GM23338 (cell line): ENCODE results near the gene SUMF1. TPM values are rescaled to one million over a fixed set of nuclear protein-coding genes. Genes with fewer than 3 reads are reported as not detected.

Source experiments
- ATAC-seq: fragments of 200-7000 bp; cut with Tn5 transposase; 3 replicates; pipeline ENCODE4 v1.9.1; 2020
- DNase-seq: peaks from one replicate; pipeline ENCODE4 v3.0.0-alpha.2; 2015; ENCODE audit warnings: low spot score
- H2AFZ ChIP-seq: fragments of 200-600 bp; sonication (generic); 2 replicates; pipeline ENCODE4 v1.8.0; 2016; ENCODE audit warnings: antibody characterized with exemption, mild to moderate bottlenecking, moderate library complexity
- H3F3A ChIP-seq: fragments of 200-600 bp; sonication (generic); replicated peaks from 2 replicates; pipeline ENCODE4 v1.8.0; 2017; ENCODE audit warnings: antibody characterized with exemption, mixed run types, low read depth
- H3K27ac ChIP-seq: fragments of 200-600 bp; sonication (generic); 2 replicates; pipeline ENCODE4 v1.6.1; 2016; ENCODE audit warnings: low read depth
- H3K27me3 ChIP-seq: fragments of 200-600 bp; sonication (generic); 2 replicates; pipeline ENCODE4 v1.8.0; 2016; ENCODE audit warnings: mild to moderate bottlenecking, mixed run types, moderate library complexity; ENCODE audit not compliant: insufficient read depth
- H3K36me3 ChIP-seq: fragments of 200-600 bp; sonication (generic); 2 replicates; pipeline ENCODE4 v1.8.0; 2016; ENCODE audit warnings: mild to moderate bottlenecking; ENCODE audit not compliant: insufficient read depth
- H3K4me1 ChIP-seq: fragments of 200-600 bp; sonication (generic); 2 replicates; pipeline ENCODE4 v1.8.0; 2016; ENCODE audit warnings: mild to moderate bottlenecking, moderate library complexity; ENCODE audit not compliant: insufficient read depth
- H3K4me2 ChIP-seq: fragments of 200-600 bp; sonication (generic); 2 replicates; pipeline ENCODE4 v1.7.1; 2017; ENCODE audit warnings: mixed run types
- H3K4me3 ChIP-seq: fragments of 200-600 bp; sonication (generic); 2 replicates; pipeline ENCODE4 v1.6.1; 2016; ENCODE audit warnings: mixed run types
- H3K79me2 ChIP-seq: fragments of 200-600 bp; sonication (generic); replicated peaks from 2 replicates; pipeline ENCODE4 v1.8.0; 2017; ENCODE audit warnings: mild to moderate bottlenecking; ENCODE audit not compliant: insufficient read depth
- H3K9me2 ChIP-seq: fragments of 200-600 bp; sonication (generic); 2 replicates; pipeline ENCODE4 v1.8.0; 2017; ENCODE audit not compliant: insufficient read depth
- H4K20me1 ChIP-seq: fragments of 200-600 bp; sonication (generic); replicated peaks from 2 replicates; pipeline ENCODE4 v1.8.0; 2017; ENCODE audit warnings: mild to moderate bottlenecking; ENCODE audit not compliant: insufficient read depth
- H3K27ac Mint-ChIP-seq: 2 replicates; pipeline ENCODE4 v1.8.0; 2020; ENCODE audit warnings: inconsistent platforms, mild to moderate bottlenecking, moderate library complexity, mixed read lengths
- H3K27me3 Mint-ChIP-seq: 3 replicates; pipeline ENCODE4 v1.8.0; 2022; ENCODE audit warnings: low read depth, mild to moderate bottlenecking, moderate library complexity, mixed read lengths, inconsistent platforms; ENCODE audit not compliant: insufficient read depth, poor library complexity
- H3K36me3 Mint-ChIP-seq: 3 replicates; pipeline ENCODE4 v1.8.0; 2021; ENCODE audit warnings: low read depth, mild to moderate bottlenecking, inconsistent platforms, moderate library complexity, mixed read lengths
- H3K4me1 Mint-ChIP-seq: 3 replicates; pipeline ENCODE4 v1.8.0; 2020; ENCODE audit warnings: mild to moderate bottlenecking, inconsistent platforms, mixed read lengths
- H3K4me3 Mint-ChIP-seq: 3 replicates; pipeline ENCODE4 v1.8.0; 2021; ENCODE audit warnings: moderate library complexity, mild to moderate bottlenecking, inconsistent platforms, mixed read lengths
- H3K9me3 Mint-ChIP-seq: 3 replicates; pipeline ENCODE4 v1.8.0; 2020; ENCODE audit warnings: moderate library complexity, mild to moderate bottlenecking, inconsistent platforms, mixed read lengths
- CREB1 ChIP-seq: fragments of 250-450 bp; sonication (Bioruptor Pico); IDR thresholded peaks from 2 replicates; pipeline ENCODE4 v1.5.0; 2020; ENCODE audit warnings: low read depth, mild to moderate bottlenecking, moderate library complexity
- EZH2 ChIP-seq: fragments of 200-600 bp; sonication (generic); IDR thresholded peaks from one replicate; pipeline ENCODE4 v1.8.0; 2017; ENCODE audit warnings: antibody characterized with exemption, mild to moderate bottlenecking, low read depth; ENCODE audit not compliant: unreplicated experiment
- EZH2phosphoT487 ChIP-seq: fragments of 200-600 bp; sonication (generic); IDR thresholded peaks from one replicate; pipeline ENCODE4 v1.8.1; 2018; ENCODE audit warnings: antibody characterized with exemption; ENCODE audit not compliant: unreplicated experiment
- JUNB ChIP-seq: IDR thresholded peaks from one replicate; pipeline ENCODE4 v1.6.1; 2016; ENCODE audit warnings: antibody characterized with exemption; ENCODE audit not compliant: unreplicated experiment
- NANOG ChIP-seq: IDR thresholded peaks from 2 replicates; pipeline ENCODE4 v1.6.1; 2016; ENCODE audit warnings: antibody characterized with exemption, borderline replicate concordance
- POLR2AphosphoS5 ChIP-seq: IDR thresholded peaks from 2 replicates; pipeline ENCODE4 v1.6.1; 2016; ENCODE audit warnings: antibody characterized with exemption, low read depth
- STAT1 ChIP-seq: IDR thresholded peaks from one replicate; pipeline ENCODE4 v1.6.1; 2016; ENCODE audit warnings: antibody characterized with exemption; ENCODE audit not compliant: unreplicated experiment
- ZNF114 ChIP-seq: fragments of 250-450 bp; sonication (Bioruptor Pico); IDR thresholded peaks from 2 replicates; pipeline ENCODE4 v1.5.0; 2020; ENCODE audit warnings: mild to moderate bottlenecking, moderate library complexity
- ZNF331 ChIP-seq: fragments of 250-450 bp; sonication (Bioruptor Pico); IDR thresholded peaks from 2 replicates; pipeline ENCODE4 v1.5.0; 2020; ENCODE audit warnings: low read depth, mild to moderate bottlenecking, moderate library complexity
- polyA plus RNA-seq: library from polyadenylated mRNA; unstranded; fragments of >200 nt; fragmentation: Nextera tagmentation; extraction: Ambion mirVana; gene quantifications from 2 replicates; pipeline ENCODE4 v1.2.1, GENCODE V29; 2016
- total RNA-seq: library from RNA; depleted of rRNA; stranded (reverse); fragments of >200 nt; shearing (Covaris generic); gene quantifications from 2 replicates; pipeline ENCODE4 v1.2.3, GENCODE V29; 2014
- TF ChIP-seq, protein P1 (sequence below): fragments of 250-450 bp; sonication (Bioruptor Pico); IDR thresholded peaks from 2 replicates; pipeline ENCODE4 v1.5.0; 2020; ENCODE audit warnings: mild to moderate bottlenecking, moderate library complexity
- TF ChIP-seq, protein P2 (sequence below): IDR thresholded peaks from 2 replicates; pipeline ENCODE4 v1.6.1; 2016; ENCODE audit warnings: antibody characterized with exemption
- TF ChIP-seq, protein P3 (sequence below): IDR thresholded peaks from one replicate; pipeline ENCODE4 v1.6.1; 2018; ENCODE audit warnings: antibody characterized with exemption; ENCODE audit not compliant: unreplicated experiment
- TF ChIP-seq, protein P4 (sequence below), 2 experiments: fragments of 200-600 bp in 1 of 2; sonication (generic) in 1 of 2; conservative IDR thresholded peaks; 2 replicates each; pipeline versions ENCODE4 v1.5.1 to v1.6.1; 2016 to 2017; ENCODE audit warnings: antibody characterized with exemption in 2 of 2, low read depth in 2 of 2, mild to moderate bottlenecking in 2 of 2, moderate library complexity in 1 of 2

Gene SUMF1
- total and polyA plus RNA-seq, 2 experiments from 2014 or later: 6.9 to 20.3 TPM

DNA sequence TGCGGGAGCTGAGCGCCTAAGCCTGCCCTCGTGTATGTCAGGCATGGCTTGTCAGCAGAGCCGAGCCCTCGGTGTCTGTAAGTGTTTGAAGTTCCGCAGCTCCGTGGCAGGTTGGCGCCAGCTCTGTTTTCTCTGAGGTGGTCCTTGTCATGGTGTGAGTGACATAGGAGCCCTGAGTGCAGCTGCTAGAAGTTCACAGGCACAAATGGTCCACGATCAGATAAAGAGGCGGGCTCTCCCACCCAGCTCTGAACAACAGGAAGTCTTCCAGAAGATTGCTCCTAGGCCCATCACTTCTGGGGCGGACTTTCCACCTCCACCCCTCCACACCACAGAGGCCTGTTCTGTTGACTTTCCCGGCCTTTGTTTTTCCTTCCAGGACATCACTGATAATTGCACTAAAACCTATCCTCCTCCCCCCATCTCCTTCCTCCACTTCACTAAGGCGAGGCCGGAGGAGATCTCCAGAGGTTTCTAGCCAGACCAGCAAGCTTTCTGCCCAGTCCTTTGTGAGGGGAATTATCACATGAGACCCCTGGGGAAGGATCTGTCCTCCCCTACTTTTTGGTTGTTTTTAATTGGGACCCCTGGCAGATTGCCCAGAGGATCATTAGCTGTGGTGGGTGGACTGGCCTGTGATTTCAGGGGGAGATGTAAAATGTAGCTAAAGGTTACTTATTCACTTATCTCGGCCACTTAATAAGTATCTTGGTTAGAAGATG is 46.0 kb upstream of the SUMF1 start:
- H3K9me2 ChIP-seq: no peaks in the 10 kb centered on the region
- DNase-seq: peak; percentile 9
- H4K20me1 ChIP-seq: peaks cover 4% of the 10 kb centered on the region; the same call in 1 of the 2 replicates
- H3K4me2 ChIP-seq: no peak overlapping the region
- Mint-ChIP-seq H3K4me1 (peaks cover 39% of the 10 kb centered on the region), H3K27me3 (peaks cover 1% of the 10 kb centered on the region), H3K27ac (no peak overlapping the region), H3K4me3 (no peak overlapping the region), H3K9me3 (no peaks in the 10 kb centered on the region), H3K36me3 (no peaks in the 10 kb centered on the region)
- no peak overlapping the region for H3K4me3 ChIP-seq
- TF ChIP-seq JUNB (no peak), POLR2AphosphoS5 (no peak), CREB1 (CRISPR knock-in tag) (no peak), ZNF331 (no peak), STAT1 (no peak), NANOG (no peak), EZH2phosphoT487 (no peak), EZH2 (no peak), ZNF114 (CRISPR knock-in tag) (no peak)
- TF ChIP-seq, protein P1, sequence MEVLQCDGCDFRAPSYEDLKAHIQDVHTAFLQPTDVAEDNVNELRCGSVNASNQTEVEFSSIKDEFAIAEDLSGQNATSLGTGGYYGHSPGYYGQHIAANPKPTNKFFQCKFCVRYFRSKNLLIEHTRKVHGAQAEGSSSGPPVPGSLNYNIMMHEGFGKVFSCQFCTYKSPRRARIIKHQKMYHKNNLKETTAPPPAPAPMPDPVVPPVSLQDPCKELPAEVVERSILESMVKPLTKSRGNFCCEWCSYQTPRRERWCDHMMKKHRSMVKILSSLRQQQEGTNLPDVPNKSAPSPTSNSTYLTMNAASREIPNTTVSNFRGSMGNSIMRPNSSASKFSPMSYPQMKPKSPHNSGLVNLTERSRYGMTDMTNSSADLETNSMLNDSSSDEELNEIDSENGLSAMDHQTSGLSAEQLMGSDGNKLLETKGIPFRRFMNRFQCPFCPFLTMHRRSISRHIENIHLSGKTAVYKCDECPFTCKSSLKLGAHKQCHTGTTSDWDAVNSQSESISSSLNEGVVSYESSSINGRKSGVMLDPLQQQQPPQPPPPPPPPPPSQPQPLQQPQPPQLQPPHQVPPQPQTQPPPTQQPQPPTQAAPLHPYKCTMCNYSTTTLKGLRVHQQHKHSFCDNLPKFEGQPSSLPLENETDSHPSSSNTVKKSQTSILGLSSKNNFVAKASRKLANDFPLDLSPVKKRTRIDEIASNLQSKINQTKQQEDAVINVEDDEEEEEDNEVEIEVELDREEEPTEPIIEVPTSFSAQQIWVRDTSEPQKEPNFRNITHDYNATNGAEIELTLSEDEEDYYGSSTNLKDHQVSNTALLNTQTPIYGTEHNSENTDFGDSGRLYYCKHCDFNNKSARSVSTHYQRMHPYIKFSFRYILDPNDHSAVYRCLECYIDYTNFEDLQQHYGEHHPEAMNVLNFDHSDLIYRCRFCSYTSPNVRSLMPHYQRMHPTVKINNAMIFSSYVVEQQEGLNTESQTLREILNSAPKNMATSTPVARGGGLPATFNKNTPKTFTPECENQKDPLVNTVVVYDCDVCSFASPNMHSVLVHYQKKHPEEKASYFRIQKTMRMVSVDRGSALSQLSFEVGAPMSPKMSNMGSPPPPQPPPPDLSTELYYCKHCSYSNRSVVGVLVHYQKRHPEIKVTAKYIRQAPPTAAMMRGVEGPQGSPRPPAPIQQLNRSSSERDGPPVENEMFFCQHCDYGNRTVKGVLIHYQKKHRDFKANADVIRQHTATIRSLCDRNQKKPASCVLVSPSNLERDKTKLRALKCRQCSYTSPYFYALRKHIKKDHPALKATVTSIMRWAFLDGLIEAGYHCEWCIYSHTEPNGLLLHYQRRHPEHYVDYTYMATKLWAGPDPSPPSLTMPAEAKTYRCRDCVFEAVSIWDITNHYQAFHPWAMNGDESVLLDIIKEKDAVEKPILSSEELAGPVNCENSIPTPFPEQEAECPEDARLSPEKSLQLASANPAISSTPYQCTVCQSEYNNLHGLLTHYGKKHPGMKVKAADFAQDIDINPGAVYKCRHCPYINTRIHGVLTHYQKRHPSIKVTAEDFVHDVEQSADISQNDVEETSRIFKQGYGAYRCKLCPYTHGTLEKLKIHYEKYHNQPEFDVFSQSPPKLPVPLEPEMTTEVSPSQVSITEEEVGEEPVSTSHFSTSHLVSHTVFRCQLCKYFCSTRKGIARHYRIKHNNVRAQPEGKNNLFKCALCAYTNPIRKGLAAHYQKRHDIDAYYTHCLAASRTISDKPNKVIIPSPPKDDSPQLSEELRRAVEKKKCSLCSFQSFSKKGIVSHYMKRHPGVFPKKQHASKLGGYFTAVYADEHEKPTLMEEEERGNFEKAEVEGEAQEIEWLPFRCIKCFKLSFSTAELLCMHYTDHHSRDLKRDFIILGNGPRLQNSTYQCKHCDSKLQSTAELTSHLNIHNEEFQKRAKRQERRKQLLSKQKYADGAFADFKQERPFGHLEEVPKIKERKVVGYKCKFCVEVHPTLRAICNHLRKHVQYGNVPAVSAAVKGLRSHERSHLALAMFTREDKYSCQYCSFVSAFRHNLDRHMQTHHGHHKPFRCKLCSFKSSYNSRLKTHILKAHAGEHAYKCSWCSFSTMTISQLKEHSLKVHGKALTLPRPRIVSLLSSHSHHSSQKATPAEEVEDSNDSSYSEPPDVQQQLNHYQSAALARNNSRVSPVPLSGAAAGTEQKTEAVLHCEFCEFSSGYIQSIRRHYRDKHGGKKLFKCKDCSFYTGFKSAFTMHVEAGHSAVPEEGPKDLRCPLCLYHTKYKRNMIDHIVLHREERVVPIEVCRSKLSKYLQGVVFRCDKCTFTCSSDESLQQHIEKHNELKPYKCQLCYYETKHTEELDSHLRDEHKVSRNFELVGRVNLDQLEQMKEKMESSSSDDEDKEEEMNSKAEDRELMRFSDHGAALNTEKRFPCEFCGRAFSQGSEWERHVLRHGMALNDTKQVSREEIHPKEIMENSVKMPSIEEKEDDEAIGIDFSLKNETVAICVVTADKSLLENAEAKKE (CRISPR knock-in tag): no peak
- TF ChIP-seq, protein P2, sequence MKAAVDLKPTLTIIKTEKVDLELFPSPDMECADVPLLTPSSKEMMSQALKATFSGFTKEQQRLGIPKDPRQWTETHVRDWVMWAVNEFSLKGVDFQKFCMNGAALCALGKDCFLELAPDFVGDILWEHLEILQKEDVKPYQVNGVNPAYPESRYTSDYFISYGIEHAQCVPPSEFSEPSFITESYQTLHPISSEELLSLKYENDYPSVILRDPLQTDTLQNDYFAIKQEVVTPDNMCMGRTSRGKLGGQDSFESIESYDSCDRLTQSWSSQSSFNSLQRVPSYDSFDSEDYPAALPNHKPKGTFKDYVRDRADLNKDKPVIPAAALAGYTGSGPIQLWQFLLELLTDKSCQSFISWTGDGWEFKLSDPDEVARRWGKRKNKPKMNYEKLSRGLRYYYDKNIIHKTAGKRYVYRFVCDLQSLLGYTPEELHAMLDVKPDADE: no peak
- TF ChIP-seq, protein P3, sequence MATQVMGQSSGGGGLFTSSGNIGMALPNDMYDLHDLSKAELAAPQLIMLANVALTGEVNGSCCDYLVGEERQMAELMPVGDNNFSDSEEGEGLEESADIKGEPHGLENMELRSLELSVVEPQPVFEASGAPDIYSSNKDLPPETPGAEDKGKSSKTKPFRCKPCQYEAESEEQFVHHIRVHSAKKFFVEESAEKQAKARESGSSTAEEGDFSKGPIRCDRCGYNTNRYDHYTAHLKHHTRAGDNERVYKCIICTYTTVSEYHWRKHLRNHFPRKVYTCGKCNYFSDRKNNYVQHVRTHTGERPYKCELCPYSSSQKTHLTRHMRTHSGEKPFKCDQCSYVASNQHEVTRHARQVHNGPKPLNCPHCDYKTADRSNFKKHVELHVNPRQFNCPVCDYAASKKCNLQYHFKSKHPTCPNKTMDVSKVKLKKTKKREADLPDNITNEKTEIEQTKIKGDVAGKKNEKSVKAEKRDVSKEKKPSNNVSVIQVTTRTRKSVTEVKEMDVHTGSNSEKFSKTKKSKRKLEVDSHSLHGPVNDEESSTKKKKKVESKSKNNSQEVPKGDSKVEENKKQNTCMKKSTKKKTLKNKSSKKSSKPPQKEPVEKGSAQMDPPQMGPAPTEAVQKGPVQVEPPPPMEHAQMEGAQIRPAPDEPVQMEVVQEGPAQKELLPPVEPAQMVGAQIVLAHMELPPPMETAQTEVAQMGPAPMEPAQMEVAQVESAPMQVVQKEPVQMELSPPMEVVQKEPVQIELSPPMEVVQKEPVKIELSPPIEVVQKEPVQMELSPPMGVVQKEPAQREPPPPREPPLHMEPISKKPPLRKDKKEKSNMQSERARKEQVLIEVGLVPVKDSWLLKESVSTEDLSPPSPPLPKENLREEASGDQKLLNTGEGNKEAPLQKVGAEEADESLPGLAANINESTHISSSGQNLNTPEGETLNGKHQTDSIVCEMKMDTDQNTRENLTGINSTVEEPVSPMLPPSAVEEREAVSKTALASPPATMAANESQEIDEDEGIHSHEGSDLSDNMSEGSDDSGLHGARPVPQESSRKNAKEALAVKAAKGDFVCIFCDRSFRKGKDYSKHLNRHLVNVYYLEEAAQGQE: no peak
- TF ChIP-seq, protein P4, sequence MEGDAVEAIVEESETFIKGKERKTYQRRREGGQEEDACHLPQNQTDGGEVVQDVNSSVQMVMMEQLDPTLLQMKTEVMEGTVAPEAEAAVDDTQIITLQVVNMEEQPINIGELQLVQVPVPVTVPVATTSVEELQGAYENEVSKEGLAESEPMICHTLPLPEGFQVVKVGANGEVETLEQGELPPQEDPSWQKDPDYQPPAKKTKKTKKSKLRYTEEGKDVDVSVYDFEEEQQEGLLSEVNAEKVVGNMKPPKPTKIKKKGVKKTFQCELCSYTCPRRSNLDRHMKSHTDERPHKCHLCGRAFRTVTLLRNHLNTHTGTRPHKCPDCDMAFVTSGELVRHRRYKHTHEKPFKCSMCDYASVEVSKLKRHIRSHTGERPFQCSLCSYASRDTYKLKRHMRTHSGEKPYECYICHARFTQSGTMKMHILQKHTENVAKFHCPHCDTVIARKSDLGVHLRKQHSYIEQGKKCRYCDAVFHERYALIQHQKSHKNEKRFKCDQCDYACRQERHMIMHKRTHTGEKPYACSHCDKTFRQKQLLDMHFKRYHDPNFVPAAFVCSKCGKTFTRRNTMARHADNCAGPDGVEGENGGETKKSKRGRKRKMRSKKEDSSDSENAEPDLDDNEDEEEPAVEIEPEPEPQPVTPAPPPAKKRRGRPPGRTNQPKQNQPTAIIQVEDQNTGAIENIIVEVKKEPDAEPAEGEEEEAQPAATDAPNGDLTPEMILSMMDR (conservative IDR thresholded peaks at IDR 0.05; ENCODE audit: low read depth in 2 of 2): no peak
- H3K27me3 ChIP-seq: no peaks in the 10 kb centered on the region
- no peak overlapping the region for H3K27ac ChIP-seq
- H3K36me3 ChIP-seq: no peaks in the 10 kb centered on the region
- H3F3A ChIP-seq: no peaks in the 10 kb centered on the region
- no peak for ATAC-seq
- no peak overlapping the region for H2AFZ ChIP-seq
- H3K79me2 ChIP-seq: no peaks in the 10 kb centered on the region
- H3K4me1 ChIP-seq: peaks cover 35% of the 10 kb centered on the region
